Neural cell (in vitro differentiated cells): Measurements from ENCODE around the gene DEFB121. TPM values are rescaled to one million over a fixed set of nuclear protein-coding genes. Genes with fewer than 3 reads are reported as not detected.

Experiments used
- H2AFZ ChIP-seq: fragments of 200-600, 300-800 bp; sonication (generic), shearing (Covaris generic); 2 replicates; pipeline ENCODE4 v1.6.0; 2014; ENCODE audit warnings: low read depth, mild to moderate bottlenecking, antibody characterized with exemption, low read length, moderate library complexity
- H3F3A ChIP-seq: fragments of 200-600 bp; shearing (Covaris generic); 2 replicates; pipeline ENCODE4 v1.6.1; 2016; ENCODE audit warnings: mild to moderate bottlenecking, moderate library complexity, mixed read lengths, antibody characterized with exemption, low read length; ENCODE audit not compliant: insufficient read depth, poor library complexity, severe bottlenecking
- H3K27ac ChIP-seq: fragments of 200-600, 300-800 bp; sonication (generic), shearing (Covaris generic); 2 replicates; pipeline ENCODE4 v1.5.1; 2014; ENCODE audit warnings: mild to moderate bottlenecking, low read length, moderate library complexity
- H3K27me3 ChIP-seq: fragments of 300-800, 200-600 bp; sonication (generic), shearing (Covaris generic); 2 replicates; pipeline ENCODE4 v1.6.0; 2014; ENCODE audit warnings: mild to moderate bottlenecking, low read depth, low read length, moderate library complexity; ENCODE audit not compliant: insufficient read depth
- H3K36me3 ChIP-seq: fragments of 300-800, 200-600 bp; sonication (generic), shearing (Covaris generic); 2 replicates; pipeline ENCODE4 v1.5.1; 2014; ENCODE audit warnings: mild to moderate bottlenecking, antibody characterized with exemption, low read length, moderate library complexity; ENCODE audit not compliant: insufficient read depth
- H3K4me2 ChIP-seq: fragments of 300-800, 200-600 bp; sonication (generic), shearing (Covaris generic); 2 replicates; pipeline ENCODE4 v1.6.0; 2014; ENCODE audit warnings: mild to moderate bottlenecking, low read length
- H3K4me3 ChIP-seq: fragments of 300-800, 200-600 bp; sonication (generic), shearing (Covaris generic); 2 replicates; pipeline ENCODE4 v1.5.1; 2014; ENCODE audit warnings: mild to moderate bottlenecking, low read length, moderate library complexity
- H3K79me2 ChIP-seq: fragments of 200-600 bp; shearing (Covaris generic); replicated peaks from 2 replicates; pipeline ENCODE4 v1.6.0; 2014; ENCODE audit warnings: mild to moderate bottlenecking, low read length, moderate library complexity; ENCODE audit not compliant: insufficient read depth
- H3K9ac ChIP-seq: fragments of 300-800, 200-600 bp; sonication (generic), shearing (Covaris generic); 2 replicates; pipeline ENCODE4 v1.6.1; 2016; ENCODE audit warnings: mild to moderate bottlenecking, low read length, mixed read lengths
- H3K9me2 ChIP-seq: fragments of 200-600 bp; shearing (Covaris generic); 2 replicates; pipeline ENCODE4 v1.6.1; 2016; ENCODE audit warnings: mild to moderate bottlenecking, low read length, mixed read lengths; ENCODE audit not compliant: insufficient read depth
- H3K9me3 ChIP-seq: fragments of 200-600, 300-800 bp; sonication (generic), shearing (Covaris generic); 2 replicates; pipeline ENCODE4 v1.6.1; 2016; ENCODE audit warnings: mild to moderate bottlenecking, mixed run types, low read length, moderate library complexity, mixed read lengths
- H4K20me1 ChIP-seq: fragments of 200-600 bp; shearing (Covaris generic); 2 replicates; pipeline ENCODE4 v1.6.1; 2016; ENCODE audit warnings: mild to moderate bottlenecking, mixed run types; ENCODE audit not compliant: insufficient read depth
- CTCF ChIP-seq: fragments of 450-650 bp; IDR thresholded peaks from 2 replicates; pipeline ENCODE4 v1.5.1; 2014; ENCODE audit warnings: antibody characterized with exemption, mild to moderate bottlenecking, moderate library complexity; ENCODE audit not compliant: poor library complexity, severe bottlenecking
- EP300 ChIP-seq: fragments of 450-650 bp; conservative IDR thresholded peaks from 2 replicates; pipeline ENCODE4 v1.6.1; 2014; ENCODE audit warnings: antibody characterized with exemption, mild to moderate bottlenecking, moderate library complexity; ENCODE audit not compliant: poor library complexity, severe bottlenecking
- EZH2 ChIP-seq: fragments of 200-600, 300-800 bp; shearing (Covaris generic), sonication (generic); IDR thresholded peaks from 2 replicates; pipeline ENCODE4 v1.6.1; 2014; ENCODE audit warnings: antibody characterized with exemption, low read length, borderline replicate concordance, mild to moderate bottlenecking; ENCODE audit not compliant: insufficient read depth, poor library complexity, severe bottlenecking
- MXI1 ChIP-seq: fragments of 450-650 bp; conservative IDR thresholded peaks from 2 replicates; pipeline ENCODE4 v1.6.1; 2014; ENCODE audit warnings: antibody characterized with exemption, mild to moderate bottlenecking; ENCODE audit not compliant: poor library complexity, severe bottlenecking
- POLR2AphosphoS5 ChIP-seq: IDR thresholded peaks from 2 replicates; pipeline ENCODE4 v1.6.1; 2012
- RAD21 ChIP-seq: fragments of 450-650 bp; conservative IDR thresholded peaks from 2 replicates; pipeline ENCODE4 v1.6.1; 2014; ENCODE audit warnings: antibody characterized with exemption, mild to moderate bottlenecking, moderate library complexity
- REST ChIP-seq: IDR thresholded peaks from 2 replicates; pipeline ENCODE4 v1.6.1; 2012; ENCODE audit warnings: borderline replicate concordance
- SMC3 ChIP-seq: fragments of 450-650 bp; conservative IDR thresholded peaks from 2 replicates; pipeline ENCODE4 v1.6.1; 2014; ENCODE audit warnings: antibody characterized with exemption, mild to moderate bottlenecking, moderate library complexity; ENCODE audit not compliant: poor library complexity
- TAF1 ChIP-seq: IDR thresholded peaks from 2 replicates; pipeline ENCODE4 v1.6.1; 2012; ENCODE audit warnings: low read depth
- polyA plus RNA-seq: library from polyadenylated mRNA; depleted of rRNA; stranded (reverse); fragments of >200 nt; gene quantifications from 2 replicates; pipeline ENCODE4 v1.2.3, GENCODE V29; 2014

The DEFB121 gene
- polyA plus RNA-seq, 1 donor from 2014 or later, result not detected

DNA sequence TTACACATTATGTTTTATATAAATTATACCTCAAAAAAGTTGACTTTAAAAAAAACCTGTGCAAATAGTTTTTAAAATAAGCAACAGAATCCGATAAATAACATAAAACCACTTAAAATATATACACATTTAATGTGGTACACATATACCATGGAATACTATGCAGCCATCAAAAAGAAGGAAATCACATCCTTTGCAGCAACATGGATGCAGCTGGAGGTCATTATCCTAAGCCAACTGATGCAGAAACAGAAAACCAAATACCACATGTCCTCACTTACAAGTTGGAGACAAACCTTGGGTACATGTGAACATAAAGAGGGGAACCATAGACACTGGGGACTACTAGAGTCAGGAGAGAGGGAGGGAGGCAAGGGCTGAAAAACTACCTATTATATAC lies 4.0 kb upstream of the DEFB121 start:
- H3K9me3 ChIP-seq, result peaks cover 5% of the 10 kb centered on the region

DNA sequence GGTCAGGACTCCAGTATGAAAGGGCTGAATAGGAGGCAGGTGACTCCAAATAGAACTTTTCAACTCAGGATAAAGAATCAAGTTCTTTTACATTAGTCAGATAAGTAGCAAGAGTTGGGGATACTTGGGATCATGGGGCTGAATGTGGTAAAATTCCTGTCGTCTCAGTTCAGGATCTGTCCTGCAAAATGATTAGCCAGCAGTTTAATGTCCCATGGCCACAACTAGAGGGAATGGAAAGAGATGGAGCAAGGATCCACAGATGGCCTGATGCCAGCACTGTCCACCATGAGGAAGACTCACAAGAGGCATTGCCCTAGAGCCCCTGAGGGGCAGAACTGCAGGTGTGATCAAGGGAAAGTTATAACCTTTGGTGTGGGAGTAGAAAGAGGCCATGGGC lies 2.1 kb downstream of the DEFB121 start:
- peaks cover 8% of the 10 kb centered on the region for H3K9me3 ChIP-seq
- H3K27me3 ChIP-seq, result no peaks in the 10 kb centered on the region
- TF ChIP-seq CTCF (no peak), RAD21 (no peak), SMC3 (no peak), MXI1 (no peak), TAF1 (no peak), POLR2AphosphoS5 (no peak), REST (no peak)

More for the DNA sequence above, 4.0 kb upstream of the DEFB121 start:
- TF ChIP-seq CTCF (no peak), MXI1 (no peak), SMC3 (no peak), REST (no peak), EZH2 (no peak), POLR2AphosphoS5 (no peak), RAD21 (no peak), TAF1 (no peak), EP300 (no peak)
- no peaks in the 10 kb centered on the region for H3F3A ChIP-seq
- no peak overlapping the region for H3K4me3 ChIP-seq
- no peaks in the 10 kb centered on the region for H3K27me3 ChIP-seq
- H3K9me2 ChIP-seq, result no peaks in the 10 kb centered on the region
- H3K4me2 ChIP-seq, result no peak overlapping the region
- no peak overlapping the region for H3K27ac ChIP-seq
- H3K36me3 ChIP-seq, result no peaks in the 10 kb centered on the region
- no peaks in the 10 kb centered on the region for H4K20me1 ChIP-seq
- no peak overlapping the region for H2AFZ ChIP-seq
- H3K79me2 ChIP-seq, result no peaks in the 10 kb centered on the region
- no peak overlapping the region for H3K9ac ChIP-seq

More for the DNA sequence above, 2.1 kb downstream of the DEFB121 start:
- no peaks in the 10 kb centered on the region for H3K36me3 ChIP-seq
- no peaks in the 10 kb centered on the region for H3F3A ChIP-seq
- H3K79me2 ChIP-seq, result no peaks in the 10 kb centered on the region
- no peaks in the 10 kb centered on the region for H4K20me1 ChIP-seq
- no peak overlapping the region for H2AFZ ChIP-seq
- H3K9me2 ChIP-seq, result no peaks in the 10 kb centered on the region
- H3K4me3 ChIP-seq, result no peak overlapping the region
- no peak overlapping the region for H3K4me2 ChIP-seq
- H3K9ac ChIP-seq, result no peak overlapping the region
- H3K27ac ChIP-seq, result no peak overlapping the region
